Fibroblast of skin of right quadriceps (primary cell): ENCODE measurements around the gene UQCC5.
"Not testable (repeated sequence)": the region's sequence is repeated elsewhere in the genome, so short reads cannot be mapped to it uniquely, and the experiment has no call there.

Experiments used
- DNase-seq: peaks from one replicate; pipeline ENCODE4 v3.0.0-alpha.2; 2013

The UQCC5 gene

GRCh38 chr3:52523386-52524257 is 12.8 kb upstream of the UQCC5 start:
- DNase-seq: no peak

GRCh38 chr3:52524258-52524751 is 12.1 kb upstream of the UQCC5 start:
- DNase-seq: no peak

- no peak for DNase-seq
Measured at GRCh38 chr3:52524752-52525679, 11.4 kb upstream of the UQCC5 start.

- no peak for DNase-seq
Measured at GRCh38 chr3:52525680-52526561, 10.5 kb upstream of the UQCC5 start.

GRCh38 chr3:52526671-52527038 is 9.8 kb upstream of the UQCC5 start:
- not testable (repeated sequence) for DNase-seq

GRCh38 chr3:52527039-52527731 is 9.2 kb upstream of the UQCC5 start:
- no peak for DNase-seq

GRCh38 chr3:52527732-52528585 is 8.4 kb upstream of the UQCC5 start:
- no peak for DNase-seq

- no peak for DNase-seq
Measured at GRCh38 chr3:52528586-52529375, 7.6 kb upstream of the UQCC5 start.

- DNase-seq: no peak
Measured at GRCh38 chr3:52529376-52530333, 6.8 kb upstream of the UQCC5 start.

- DNase-seq: no peak
Measured at GRCh38 chr3:52530918-52531826, 5.2 kb upstream of the UQCC5 start.

- no peak for DNase-seq
Measured at GRCh38 chr3:52531860-52532516, 4.4 kb upstream of the UQCC5 start.

- peak; percentile 45 for DNase-seq
Measured at GRCh38 chr3:52532517-52532837, 3.9 kb upstream of the UQCC5 start.

GRCh38 chr3:52532838-52533622 is 3.4 kb upstream of the UQCC5 start:
- peak; percentile 14 for DNase-seq

GRCh38 chr3:52533623-52534280 is 2.7 kb upstream of the UQCC5 start, which contains the start of gene NT5DC2:
Gene NT5DC2, minus strand, starts transcription at chr3:52533857. Its CDS starts 120 bp downstream, at chr3:52533737.
- DNase-seq: peak; percentile 84

- peak; percentile 56 for DNase-seq
Measured at GRCh38 chr3:52534281-52535183, 1.9 kb upstream of the UQCC5 start.
